ENCODE data around the gene TMEM116. TPM values are rescaled to one million over a fixed set of nuclear protein-coding genes. Genes with fewer than 3 reads are reported as not detected.

Gene TMEM116
- total and polyA plus RNA-seq, 5 donors: 9.3 to 24.1 (median 17.1) TPM

GRCh38 chr12:111937429-111937828, 75.5 kb downstream of the TMEM116 start:
- intact Hi-C loops (cut with DNase I): no loop called here
- DNase-seq (no peak), ATAC-seq (peak; percentile 50 to 73)
- H3K4me3 ChIP-seq (ENCODE audit: low read length): peak overlapping the region; percentile 20
- H3K27me3 ChIP-seq (ENCODE audit: control insufficient read depth, insufficient read depth): no peaks in the 10 kb centered on the region
- H3K27ac ChIP-seq (ENCODE audit: low read length): no peak overlapping the region
- H3K9me3 ChIP-seq (ENCODE audit: control insufficient read depth, low read length): no peaks in the 10 kb centered on the region
- WGBS: 63% methylated on average over 1 of the region's 1 CpG
- no peaks in the 10 kb centered on the region for H3K4me1 ChIP-seq (ENCODE audit: control insufficient read depth, insufficient read depth, low read length)

DNA sequence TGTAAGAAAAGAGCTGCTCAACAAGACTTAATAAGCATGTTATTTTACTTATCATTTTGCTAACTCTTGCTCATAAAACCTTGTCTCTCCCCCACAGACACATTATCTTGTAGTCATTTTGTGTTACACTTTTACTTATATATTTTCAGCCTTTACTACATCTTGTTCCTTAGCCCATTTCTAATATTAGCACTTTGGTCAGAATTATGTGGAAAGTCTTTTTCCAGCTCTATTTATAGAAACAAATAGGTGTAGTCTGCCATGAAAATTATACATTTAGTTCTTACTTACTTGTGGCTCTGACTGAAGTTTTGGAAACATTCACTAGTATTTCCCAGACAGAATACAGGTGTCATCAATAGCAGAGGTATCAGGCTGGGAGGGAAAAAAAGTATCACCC, 76.1 kb downstream of the TMEM116 start:
- Histone ChIP-seq H3K4me3 (ENCODE audit: low read length) (peak overlapping the region; percentile 20), H3K4me1 (ENCODE audit: control insufficient read depth, insufficient read depth, low read length) (no peaks in the 10 kb centered on the region), H3K27ac (ENCODE audit: low read length) (no peak overlapping the region), H3K27me3 (ENCODE audit: control insufficient read depth, insufficient read depth) (no peaks in the 10 kb centered on the region), H3K9me3 (ENCODE audit: control insufficient read depth, low read length) (no peaks in the 10 kb centered on the region)
- intact Hi-C loops (cut with DNase I): no loop called here
- DNase-seq (no peak), ATAC-seq (no peak)

DNA sequence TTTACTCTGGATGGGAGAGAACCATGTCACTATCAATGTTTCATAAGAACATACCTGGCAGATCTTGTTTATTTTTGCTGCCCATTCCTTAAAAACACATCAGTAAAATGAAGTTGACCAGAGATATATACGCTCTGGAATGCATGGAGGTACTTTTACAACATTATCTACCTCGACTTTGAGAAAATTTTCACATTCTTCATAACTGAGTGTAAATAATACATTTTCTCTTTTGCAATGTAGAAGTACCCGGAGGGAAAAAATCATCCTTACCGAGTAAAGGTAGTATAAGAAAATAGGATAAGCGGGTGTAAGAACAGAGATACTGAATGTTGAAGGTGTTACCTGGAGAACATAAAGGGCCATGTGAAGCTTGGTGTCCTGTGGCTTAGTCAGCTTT, 80.7 kb downstream of the TMEM116 start:
- intact Hi-C loops (cut with DNase I): no loop called here
- Histone ChIP-seq H3K27ac (ENCODE audit: low read length) (no peak overlapping the region), H3K9me3 (ENCODE audit: control insufficient read depth, low read length) (no peaks in the 10 kb centered on the region), H3K4me1 (ENCODE audit: control insufficient read depth, insufficient read depth, low read length) (no peaks in the 10 kb centered on the region), H3K27me3 (ENCODE audit: control insufficient read depth, insufficient read depth) (no peaks in the 10 kb centered on the region), H3K4me3 (ENCODE audit: low read length) (no peak overlapping the region)
- no peak for DNase-seq
- ATAC-seq: no peak
- WGBS: 94% methylated on average over 5 of the region's 5 CpGs

GRCh38 chr12:111927346-111927745, 85.6 kb downstream of the TMEM116 start:
- Histone ChIP-seq H3K27ac (ENCODE audit: low read length) (no peak overlapping the region), H3K9me3 (ENCODE audit: control insufficient read depth, low read length) (no peaks in the 10 kb centered on the region), H3K4me1 (ENCODE audit: control insufficient read depth, insufficient read depth, low read length) (no peaks in the 10 kb centered on the region), H3K4me3 (ENCODE audit: low read length) (no peak overlapping the region), H3K27me3 (ENCODE audit: control insufficient read depth, insufficient read depth) (no peaks in the 10 kb centered on the region)
- no peak for ATAC-seq
- intact Hi-C loops (cut with DNase I): no loop called here
- DNase-seq: no peak
- WGBS: 91% methylated on average over 5 of the region's 5 CpGs

GRCh38 chr12:111926631-111927030, 86.3 kb downstream of the TMEM116 start:
- intact Hi-C loops (cut with DNase I): no loop called here
- no peak for ATAC-seq
- WGBS: 98% methylated on average over 2 of the region's 2 CpGs
- Histone ChIP-seq H3K27ac (ENCODE audit: low read length) (no peak overlapping the region), H3K27me3 (ENCODE audit: control insufficient read depth, insufficient read depth) (no peaks in the 10 kb centered on the region), H3K9me3 (ENCODE audit: control insufficient read depth, low read length) (no peaks in the 10 kb centered on the region), H3K4me3 (ENCODE audit: low read length) (no peak overlapping the region), H3K4me1 (ENCODE audit: control insufficient read depth, insufficient read depth, low read length) (no peaks in the 10 kb centered on the region)
- DNase-seq: no peak

- peak in 1 of 2 donors; percentile 62 for ATAC-seq
- intact Hi-C loops (cut with DNase I): no loop called here
- H3K4me3 ChIP-seq (ENCODE audit: low read length): no peak overlapping the region
- 71% methylated on average over 3 of the region's 3 CpGs for WGBS
- no peaks in the 10 kb centered on the region for H3K9me3 ChIP-seq (ENCODE audit: control insufficient read depth, low read length)
- H3K27ac ChIP-seq (ENCODE audit: low read length): no peak overlapping the region
- H3K4me1 ChIP-seq (ENCODE audit: control insufficient read depth, insufficient read depth, low read length): no peaks in the 10 kb centered on the region
- no peak for DNase-seq
- no peaks in the 10 kb centered on the region for H3K27me3 ChIP-seq (ENCODE audit: control insufficient read depth, insufficient read depth)
Observed at GRCh38 chr12:111925171-111925570, 87.8 kb downstream of the TMEM116 start.

- no peaks in the 10 kb centered on the region for H3K9me3 ChIP-seq (ENCODE audit: control insufficient read depth, low read length)
- no peak overlapping the region for H3K4me3 ChIP-seq (ENCODE audit: low read length)
- H3K27me3 ChIP-seq (ENCODE audit: control insufficient read depth, insufficient read depth): no peaks in the 10 kb centered on the region
- no peak for DNase-seq
- 98% methylated on average over 1 of the region's 1 CpG for WGBS
- intact Hi-C loops (cut with DNase I): no loop called here
- no peak for ATAC-seq
- no peak overlapping the region for H3K27ac ChIP-seq (ENCODE audit: low read length)
- H3K4me1 ChIP-seq (ENCODE audit: control insufficient read depth, insufficient read depth, low read length): no peaks in the 10 kb centered on the region
Observed at GRCh38 chr12:111907740-111908139, 105.2 kb downstream of the TMEM116 start.

DNA sequence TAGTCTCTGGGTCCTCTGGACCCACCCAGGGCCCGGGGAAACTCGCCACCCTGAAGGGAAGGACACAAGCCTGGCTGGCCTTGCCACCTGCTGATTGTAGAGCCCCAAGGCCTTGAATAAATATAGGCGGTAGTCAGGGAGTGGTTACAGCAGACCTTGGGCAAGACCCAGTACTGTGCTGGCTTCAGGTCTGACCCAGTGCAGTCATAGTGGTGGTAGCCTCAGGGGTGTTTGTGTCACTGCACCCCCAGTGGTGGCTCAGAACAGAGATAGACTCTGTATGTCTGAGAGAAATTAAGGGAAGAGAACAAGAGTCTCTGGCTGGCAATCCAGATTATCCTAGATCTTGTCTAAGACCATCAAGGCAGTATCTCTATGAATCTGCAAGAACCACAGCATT, 107.5 kb downstream of the TMEM116 start:
- Histone ChIP-seq H3K9me3 (ENCODE audit: control insufficient read depth, low read length) (no peaks in the 10 kb centered on the region), H3K27ac (ENCODE audit: low read length) (no peak overlapping the region), H3K4me1 (ENCODE audit: control insufficient read depth, insufficient read depth, low read length) (no peaks in the 10 kb centered on the region), H3K27me3 (ENCODE audit: control insufficient read depth, insufficient read depth) (no peaks in the 10 kb centered on the region), H3K4me3 (ENCODE audit: low read length) (no peak overlapping the region)
- intact Hi-C loops (cut with DNase I): no loop called here
- DNase-seq (no peak), ATAC-seq (no peak)
- WGBS: 96% methylated on average over 3 of the region's 3 CpGs

- DNase-seq: no peak
- intact Hi-C loops (cut with DNase I): no loop called here
- Histone ChIP-seq H3K9me3 (ENCODE audit: control insufficient read depth, low read length) (no peaks in the 10 kb centered on the region), H3K27ac (ENCODE audit: low read length) (no peak overlapping the region), H3K27me3 (ENCODE audit: control insufficient read depth, insufficient read depth) (no peaks in the 10 kb centered on the region), H3K4me1 (ENCODE audit: control insufficient read depth, insufficient read depth, low read length) (no peaks in the 10 kb centered on the region), H3K4me3 (ENCODE audit: low read length) (no peak overlapping the region)
- ATAC-seq: peak in 1 of 2 donors; percentile 21
Observed at GRCh38 chr12:111904446-111904975, 108.5 kb downstream of the TMEM116 start.

GRCh38 chr12:111901182-111901581, 111.8 kb downstream of the TMEM116 start:
- DNase-seq: no peak
- Histone ChIP-seq H3K4me1 (ENCODE audit: control insufficient read depth, insufficient read depth, low read length) (no peaks in the 10 kb centered on the region), H3K4me3 (ENCODE audit: low read length) (no peak overlapping the region), H3K27ac (ENCODE audit: low read length) (no peak overlapping the region), H3K9me3 (ENCODE audit: control insufficient read depth, low read length) (no peaks in the 10 kb centered on the region), H3K27me3 (ENCODE audit: control insufficient read depth, insufficient read depth) (no peaks in the 10 kb centered on the region)
- 85% methylated on average over 4 of the region's 4 CpGs for WGBS
- intact Hi-C loops (cut with DNase I): no loop called here
- ATAC-seq: no peak

- no peak overlapping the region for H3K4me3 ChIP-seq (ENCODE audit: low read length)
- H3K9me3 ChIP-seq (ENCODE audit: control insufficient read depth, low read length): no peaks in the 10 kb centered on the region
- H3K4me1 ChIP-seq (ENCODE audit: control insufficient read depth, insufficient read depth, low read length): no peaks in the 10 kb centered on the region
- no peaks in the 10 kb centered on the region for H3K27me3 ChIP-seq (ENCODE audit: control insufficient read depth, insufficient read depth)
- ATAC-seq: no peak
- DNase-seq: no peak
- WGBS: 86% methylated on average over 5 of the region's 5 CpGs
- intact Hi-C loops (cut with DNase I): no loop called here
- no peak overlapping the region for H3K27ac ChIP-seq (ENCODE audit: low read length)
Observed at GRCh38 chr12:111894556-111894955, 118.4 kb downstream of the TMEM116 start.

DNA sequence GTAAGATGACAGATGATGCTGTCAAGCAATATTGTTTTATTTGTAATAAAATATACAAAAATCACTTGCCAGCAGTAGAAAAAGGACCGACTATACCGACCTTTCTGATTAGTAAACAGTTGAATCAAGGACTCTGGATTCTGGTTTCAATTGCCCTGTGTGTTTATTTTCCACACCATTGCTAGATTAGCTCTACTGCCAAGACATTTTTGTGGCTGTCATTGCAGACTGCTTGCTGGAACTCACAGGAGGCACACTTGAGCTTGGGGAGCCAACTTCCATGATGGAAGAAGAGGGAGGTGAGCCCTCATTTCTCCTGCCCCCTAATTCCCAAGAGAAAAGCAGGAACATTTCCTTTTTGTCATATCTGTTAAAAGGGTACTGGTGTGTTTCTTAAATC, 119.7 kb downstream of the TMEM116 start:
- Histone ChIP-seq H3K4me1 (ENCODE audit: control insufficient read depth, insufficient read depth, low read length) (no peaks in the 10 kb centered on the region), H3K27me3 (ENCODE audit: control insufficient read depth, insufficient read depth) (no peaks in the 10 kb centered on the region), H3K9me3 (ENCODE audit: control insufficient read depth, low read length) (no peaks in the 10 kb centered on the region), H3K27ac (ENCODE audit: low read length) (no peak overlapping the region), H3K4me3 (ENCODE audit: low read length) (no peak overlapping the region)
- intact Hi-C loops (cut with DNase I): no loop called here
- WGBS: 92% methylated on average over 2 of the region's 2 CpGs
- DNase-seq (no peak), ATAC-seq (no peak)

Measured in right cardiac atrium (tissue), 5 donors.